BE2C (cell line): Measurements from ENCODE around the gene AXIN1.
"Not testable (repeated sequence)": the region's sequence is repeated elsewhere in the genome, so short reads cannot be mapped to it uniquely, and the experiment has no call there.

Experiments used
- DNase-seq: peaks from one replicate; pipeline ENCODE4 v3.0.0-alpha.2; 2020
- H3K27me3 ChIP-seq: fragments of 250-450 bp; sonication (Bioruptor Pico); 2 replicates; pipeline ENCODE4 v1.5.1; 2020; ENCODE audit warnings: mild to moderate bottlenecking
- H3K36me3 ChIP-seq: fragments of 250-450 bp; sonication (Bioruptor Pico); 2 replicates; pipeline ENCODE4 v1.5.1; 2020; ENCODE audit warnings: mild to moderate bottlenecking
- H3K4me1 ChIP-seq: fragments of 250-450 bp; sonication (Bioruptor Pico); 2 replicates; pipeline ENCODE4 v1.5.1; 2020
- H3K4me3 ChIP-seq: 2 replicates; pipeline ENCODE4 v1.5.1; 2011; ENCODE audit warnings: low read depth, low read length
- H3K9me3 ChIP-seq: fragments of 250-450 bp; sonication (Bioruptor Pico); 2 replicates; pipeline ENCODE4 v1.5.1; 2020
- TF ChIP-seq, protein P1 (sequence below): IDR thresholded peaks from 2 replicates; pipeline ENCODE4 v1.5.1; 2012; ENCODE audit warnings: mild to moderate bottlenecking, low read depth, low read length

The AXIN1 gene

DNA sequence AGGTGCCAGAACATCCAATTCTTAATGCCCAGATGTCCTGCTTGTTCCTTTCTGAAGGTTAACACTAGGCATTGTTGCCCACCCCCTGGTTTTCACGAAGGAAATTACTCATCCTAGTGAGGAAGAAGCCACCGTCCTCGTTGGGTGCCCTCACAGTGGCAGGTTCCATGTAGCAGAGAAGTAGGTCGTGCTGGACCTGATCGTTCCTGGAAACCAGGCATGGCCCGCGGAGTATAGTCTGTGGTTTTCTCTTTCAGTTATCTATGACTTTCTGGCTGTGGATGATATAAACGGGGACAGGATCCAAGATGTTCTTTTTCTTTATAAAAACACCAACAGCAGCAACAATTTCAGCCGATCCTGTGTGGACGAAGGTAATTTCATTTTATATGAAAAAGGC is 93.3 kb downstream of the AXIN1 start:
- Histone ChIP-seq H3K4me3 (no peak overlapping the region), H3K36me3 (peaks cover 12% of the 10 kb centered on the region), H3K27me3 (no peaks in the 10 kb centered on the region), H3K9me3 (no peaks in the 10 kb centered on the region), H3K4me1 (no peaks in the 10 kb centered on the region)
- TF ChIP-seq, protein P1, sequence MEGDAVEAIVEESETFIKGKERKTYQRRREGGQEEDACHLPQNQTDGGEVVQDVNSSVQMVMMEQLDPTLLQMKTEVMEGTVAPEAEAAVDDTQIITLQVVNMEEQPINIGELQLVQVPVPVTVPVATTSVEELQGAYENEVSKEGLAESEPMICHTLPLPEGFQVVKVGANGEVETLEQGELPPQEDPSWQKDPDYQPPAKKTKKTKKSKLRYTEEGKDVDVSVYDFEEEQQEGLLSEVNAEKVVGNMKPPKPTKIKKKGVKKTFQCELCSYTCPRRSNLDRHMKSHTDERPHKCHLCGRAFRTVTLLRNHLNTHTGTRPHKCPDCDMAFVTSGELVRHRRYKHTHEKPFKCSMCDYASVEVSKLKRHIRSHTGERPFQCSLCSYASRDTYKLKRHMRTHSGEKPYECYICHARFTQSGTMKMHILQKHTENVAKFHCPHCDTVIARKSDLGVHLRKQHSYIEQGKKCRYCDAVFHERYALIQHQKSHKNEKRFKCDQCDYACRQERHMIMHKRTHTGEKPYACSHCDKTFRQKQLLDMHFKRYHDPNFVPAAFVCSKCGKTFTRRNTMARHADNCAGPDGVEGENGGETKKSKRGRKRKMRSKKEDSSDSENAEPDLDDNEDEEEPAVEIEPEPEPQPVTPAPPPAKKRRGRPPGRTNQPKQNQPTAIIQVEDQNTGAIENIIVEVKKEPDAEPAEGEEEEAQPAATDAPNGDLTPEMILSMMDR, result no peak
- DNase-seq, result no peak

DNA sequence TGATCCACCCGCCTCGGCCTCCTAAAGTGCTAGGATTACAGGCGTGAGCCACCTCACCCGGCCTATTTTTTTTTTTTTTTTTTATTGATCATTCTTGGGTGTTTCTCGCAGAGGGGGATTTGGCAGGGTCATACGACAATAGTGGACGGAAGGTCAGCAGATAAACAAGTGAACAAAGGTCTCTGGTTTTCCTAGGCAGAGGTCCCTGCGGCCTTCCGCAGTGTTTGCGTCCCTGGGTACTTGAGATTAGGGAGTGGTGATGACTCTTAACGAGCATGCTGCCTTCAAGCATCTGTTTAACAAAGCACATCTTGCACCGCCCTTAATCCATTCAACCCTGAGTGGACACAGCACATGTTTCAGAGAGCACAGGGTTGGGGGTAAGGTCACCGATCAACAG is 94.4 kb downstream of the AXIN1 start:
- H3K27me3 ChIP-seq, H3K4me1 ChIP-seq, DNase-seq, H3K9me3 ChIP-seq, H3K4me3 ChIP-seq: not testable (repeated sequence)
- peaks cover 12% of the 10 kb centered on the region for H3K36me3 ChIP-seq

DNA sequence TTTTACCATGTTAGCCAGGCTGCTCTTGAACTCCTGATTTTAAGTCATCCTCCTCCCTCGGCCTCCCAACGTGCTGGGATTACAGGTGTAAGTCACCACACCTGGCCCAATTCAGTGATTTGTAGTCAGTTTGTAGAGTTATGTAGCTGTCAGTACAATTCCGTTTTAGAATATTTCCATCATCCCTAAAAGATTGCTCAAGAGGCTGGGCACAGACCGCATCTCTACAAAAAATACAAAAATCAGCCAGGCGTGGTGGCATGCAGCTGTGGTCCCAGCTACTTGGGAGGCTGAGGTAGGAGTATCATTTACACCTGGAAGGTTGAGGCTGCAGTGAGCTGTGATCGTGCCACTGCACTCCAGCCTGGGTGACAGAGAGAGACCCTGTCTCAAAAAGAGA is 97.3 kb downstream of the AXIN1 start:
- no peak for DNase-seq
- TF ChIP-seq, protein P1, result no peak

DNA sequence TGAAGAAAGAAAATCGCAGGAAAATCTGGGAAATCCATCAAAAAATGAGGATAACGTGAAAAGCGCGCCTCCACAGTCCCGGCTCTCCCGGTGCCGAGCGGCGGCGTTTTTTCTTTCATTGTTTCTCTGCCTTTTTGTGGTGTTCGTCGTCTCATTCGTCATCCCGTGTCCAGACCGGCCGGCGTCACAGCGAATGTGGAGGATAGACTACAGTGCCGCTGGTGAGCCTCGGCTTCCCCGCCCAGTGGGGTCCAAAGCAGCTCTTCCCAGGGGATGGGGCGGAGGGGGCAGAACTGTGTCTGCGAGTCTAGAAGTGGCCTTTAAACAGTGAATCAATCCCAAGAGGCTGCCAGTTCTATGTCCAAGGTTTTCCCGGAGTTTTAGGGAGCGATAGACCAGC is 98.1 kb downstream of the AXIN1 start:
- no peaks in the 10 kb centered on the region for H3K27me3 ChIP-seq
- peaks cover 7% of the 10 kb centered on the region for H3K36me3 ChIP-seq
- no peak overlapping the region for H3K4me3 ChIP-seq
- no peaks in the 10 kb centered on the region for H3K9me3 ChIP-seq
- no peak for DNase-seq
- H3K4me1 ChIP-seq, result peaks cover 8% of the 10 kb centered on the region
- TF ChIP-seq, protein P1, result no peak

More for the DNA sequence above, 97.3 kb downstream of the AXIN1 start:
- Histone ChIP-seq H3K27me3 (no peaks in the 10 kb centered on the region), H3K4me3 (no peak overlapping the region), H3K36me3 (peaks cover 7% of the 10 kb centered on the region), H3K4me1 (peaks cover 8% of the 10 kb centered on the region), H3K9me3 (no peaks in the 10 kb centered on the region)

DNA sequence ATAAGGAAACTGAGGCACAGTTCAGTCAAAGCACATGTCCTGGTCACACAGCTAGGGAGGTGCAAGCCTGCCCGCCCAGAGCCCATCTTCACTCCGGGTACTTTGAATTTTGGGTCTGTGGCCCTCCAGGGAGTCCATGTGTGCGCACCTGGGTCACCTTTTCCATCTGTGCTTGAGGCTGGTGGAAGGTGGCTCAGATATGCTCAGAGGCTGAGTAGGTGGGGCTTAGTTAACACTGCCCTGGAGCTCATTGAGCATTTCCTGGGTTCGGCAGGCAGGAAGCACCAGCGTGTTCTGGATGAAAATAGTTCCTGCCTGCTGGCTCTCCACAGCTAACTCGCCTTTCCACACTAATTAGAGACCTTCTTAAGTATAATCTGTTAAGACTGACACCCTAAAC is 98.7 kb downstream of the AXIN1 start:
- DNase-seq, result no peak
- no peaks in the 10 kb centered on the region for H3K9me3 ChIP-seq
- no peak overlapping the region for H3K4me3 ChIP-seq
- peaks cover 8% of the 10 kb centered on the region for H3K4me1 ChIP-seq
- TF ChIP-seq, protein P1, result no peak
- H3K27me3 ChIP-seq, result no peaks in the 10 kb centered on the region
- peaks cover 7% of the 10 kb centered on the region for H3K36me3 ChIP-seq

DNA sequence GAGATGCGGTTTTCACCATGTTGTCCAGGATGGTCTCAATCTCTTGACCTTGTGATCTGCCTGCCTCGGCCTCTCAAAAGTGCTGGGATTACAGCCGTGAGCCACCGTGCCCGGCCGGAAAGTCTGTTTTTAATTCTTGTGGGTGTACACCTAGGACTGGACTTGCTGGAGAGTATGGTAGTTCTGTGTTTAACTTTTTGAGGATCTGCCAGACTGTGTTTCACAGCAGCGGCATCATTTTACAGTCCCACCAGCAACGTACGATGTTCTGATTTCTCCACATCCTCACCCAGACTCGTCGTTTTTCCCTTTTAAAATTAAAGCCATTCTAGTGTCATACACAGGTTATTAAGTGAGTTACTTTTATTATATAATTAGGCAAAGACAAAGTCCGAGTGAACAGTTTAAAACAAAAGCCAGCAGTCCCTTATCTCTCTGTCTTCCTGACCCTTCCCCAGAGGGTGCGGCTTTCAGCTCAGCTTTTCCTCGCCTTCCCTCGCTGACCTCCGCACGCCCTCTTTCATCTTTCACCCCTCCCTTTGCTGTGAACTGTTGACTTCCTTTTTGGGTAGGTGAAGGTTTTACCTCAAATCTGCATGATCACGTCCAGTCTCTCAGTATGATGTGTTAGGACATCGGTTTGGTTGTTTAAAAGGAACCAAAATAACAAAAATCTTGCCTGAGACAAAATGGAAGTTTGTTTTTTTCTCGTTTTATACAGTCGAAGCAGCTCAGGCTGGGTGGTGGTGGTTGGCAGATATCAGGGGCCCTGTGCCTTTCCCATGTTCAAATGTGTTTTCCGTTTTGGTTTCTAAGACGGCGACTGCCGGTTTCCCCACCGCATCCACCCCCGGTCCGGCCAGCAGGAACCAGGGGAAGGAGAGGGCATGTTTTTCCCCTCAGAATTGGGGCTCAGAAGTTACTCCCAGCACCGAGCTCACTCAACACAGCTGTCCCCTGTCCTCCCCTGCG is 99.9 kb downstream of the AXIN1 start:
- H3K4me3 ChIP-seq, result no peak overlapping the region
- peaks cover 7% of the 10 kb centered on the region for H3K36me3 ChIP-seq
- DNase-seq, result no peak
- TF ChIP-seq, protein P1, result no peak
- H3K4me1 ChIP-seq, result peaks cover 8% of the 10 kb centered on the region
- H3K9me3 ChIP-seq, result no peaks in the 10 kb centered on the region
- H3K27me3 ChIP-seq, result no peaks in the 10 kb centered on the region
